ENCODE data around the gene YEATS4.

YEATS4 gene

DNA sequence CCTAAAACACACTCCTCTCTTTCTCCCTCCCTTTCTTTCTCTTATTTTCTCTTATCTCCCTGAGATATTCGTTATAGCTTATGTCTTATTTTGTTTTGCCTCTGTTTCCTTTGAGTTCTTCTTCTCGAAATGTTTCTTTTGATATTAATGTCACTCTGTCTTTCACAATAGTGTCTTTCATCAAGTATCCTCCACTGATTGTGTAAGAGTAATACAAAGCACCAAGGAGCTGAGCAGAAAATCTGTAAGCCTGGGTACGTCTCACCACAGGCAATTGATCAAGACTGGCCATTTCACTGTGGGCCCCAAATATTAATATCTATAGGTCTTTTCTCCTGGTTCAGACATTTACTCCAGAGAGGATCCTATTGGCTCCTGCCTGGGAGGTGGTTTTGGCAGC lies 16.2 kb upstream of the YEATS4 start:
- no peak for DNase-seq

DNA sequence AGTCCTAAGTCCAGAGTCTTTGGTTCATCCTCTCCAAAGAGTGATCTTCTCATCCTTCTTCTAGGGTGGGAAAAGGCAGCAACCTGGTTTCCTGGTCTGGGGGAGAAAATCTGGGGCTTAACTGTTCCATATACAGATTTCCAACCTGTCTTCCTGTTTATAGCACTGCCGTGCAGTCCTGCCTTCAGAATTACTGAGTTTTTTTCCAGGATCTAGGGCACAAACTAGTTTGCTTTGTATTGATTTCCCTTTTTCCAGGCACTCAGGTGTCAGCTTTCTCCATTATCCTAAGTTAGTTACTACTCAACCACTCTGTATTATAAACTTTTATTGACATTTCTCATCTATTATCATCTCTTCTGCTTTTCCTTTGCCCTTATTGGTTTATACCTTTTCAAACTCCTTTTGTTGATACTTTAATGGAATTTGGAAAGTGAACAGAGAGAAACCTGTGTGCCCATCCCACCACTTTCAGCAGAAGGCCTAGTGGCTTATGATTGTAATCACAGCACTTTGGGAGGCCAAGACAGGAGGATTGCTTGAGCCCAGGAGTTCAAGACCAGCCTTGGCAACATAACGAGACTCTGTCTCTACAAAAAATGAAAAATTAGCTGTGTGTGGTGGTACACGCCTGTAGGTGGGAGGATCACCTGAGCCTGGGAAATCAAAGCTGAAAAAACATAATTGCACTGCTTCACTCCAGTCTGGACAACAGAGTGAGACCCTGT lies 15.5 kb upstream of the YEATS4 start:
- no peak for DNase-seq

DNA sequence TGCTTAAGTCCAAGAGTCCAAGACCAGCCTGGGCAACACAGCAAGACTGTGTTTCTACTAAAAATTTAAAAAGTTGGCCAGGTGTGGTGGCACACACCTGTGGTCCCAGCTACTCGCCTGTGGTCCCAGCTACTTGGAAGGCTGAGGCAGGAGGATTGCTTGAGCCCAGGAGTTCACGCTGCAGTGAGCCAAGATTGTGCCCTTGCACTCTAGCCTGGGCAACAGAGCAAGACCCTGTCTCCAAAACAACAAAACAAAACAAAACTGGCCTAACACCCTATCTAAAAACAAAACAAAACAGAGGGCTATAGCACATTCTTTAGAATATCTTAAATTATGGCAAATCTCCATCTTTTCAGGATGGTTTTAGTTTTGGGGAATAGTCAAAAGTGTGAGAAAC lies 14.5 kb upstream of the YEATS4 start:
- no peak for DNase-seq

DNA sequence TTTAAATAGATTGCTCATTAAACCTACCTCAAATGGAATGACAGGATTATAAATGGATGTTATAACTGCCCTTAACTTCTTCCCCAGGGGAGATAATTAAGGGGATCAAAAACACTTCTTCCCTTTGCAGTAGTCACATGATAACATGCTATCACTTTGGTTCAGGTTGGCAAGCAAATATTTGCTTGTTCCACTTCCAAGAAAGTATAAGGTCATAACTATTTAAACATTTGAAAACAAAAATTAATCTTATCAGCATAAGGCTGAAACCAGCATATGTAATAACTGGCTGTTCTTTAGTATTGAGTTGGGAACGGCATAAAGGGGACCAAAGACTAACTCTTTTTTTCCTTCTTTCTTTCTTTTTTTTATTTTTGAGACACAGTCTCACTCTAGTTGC lies 13.8 kb upstream of the YEATS4 start:
- DNase-seq: no peak

DNA sequence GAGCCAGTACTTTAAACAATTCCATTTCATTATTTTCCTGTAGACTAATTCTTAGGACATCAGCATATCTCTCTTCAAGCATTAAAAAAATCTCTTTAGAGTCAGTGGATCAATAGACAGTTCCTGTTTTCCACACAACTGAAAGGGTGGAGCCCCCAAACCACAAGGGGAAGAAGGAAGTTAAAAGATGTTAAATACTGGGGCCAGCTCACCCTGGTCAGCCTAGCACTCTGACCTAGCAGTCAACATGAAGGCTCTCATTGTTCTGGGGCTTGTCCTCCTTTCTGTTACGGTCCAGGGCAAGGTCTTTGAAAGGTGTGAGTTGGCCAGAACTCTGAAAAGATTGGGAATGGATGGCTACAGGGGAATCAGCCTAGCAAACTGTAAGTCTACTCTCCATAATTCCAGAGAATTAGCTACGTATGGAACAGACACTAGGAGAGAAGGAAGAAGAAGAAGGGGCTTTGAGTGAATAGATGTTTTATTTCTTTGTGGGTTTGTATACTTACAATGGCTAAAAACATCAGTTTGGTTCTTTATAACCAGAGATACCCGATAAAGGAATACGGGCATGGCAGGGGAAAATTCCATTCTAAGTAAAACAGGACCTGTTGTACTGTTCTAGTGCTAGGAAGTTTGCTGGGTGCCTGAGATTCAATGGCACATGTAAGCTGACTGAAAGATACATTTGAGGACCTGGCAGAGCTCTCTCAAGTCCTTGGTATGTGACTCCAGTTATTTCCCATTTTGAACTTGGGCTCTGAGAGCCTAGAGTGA lies 11.2 kb upstream of the YEATS4 start, which contains the start of gene LYZ:
Gene LYZ (plus strand): TSS at position 220 of the 777 bp plus-strand sequence. CDS start 28 bp downstream, at position 248.
- DNase-seq: no peak

DNA sequence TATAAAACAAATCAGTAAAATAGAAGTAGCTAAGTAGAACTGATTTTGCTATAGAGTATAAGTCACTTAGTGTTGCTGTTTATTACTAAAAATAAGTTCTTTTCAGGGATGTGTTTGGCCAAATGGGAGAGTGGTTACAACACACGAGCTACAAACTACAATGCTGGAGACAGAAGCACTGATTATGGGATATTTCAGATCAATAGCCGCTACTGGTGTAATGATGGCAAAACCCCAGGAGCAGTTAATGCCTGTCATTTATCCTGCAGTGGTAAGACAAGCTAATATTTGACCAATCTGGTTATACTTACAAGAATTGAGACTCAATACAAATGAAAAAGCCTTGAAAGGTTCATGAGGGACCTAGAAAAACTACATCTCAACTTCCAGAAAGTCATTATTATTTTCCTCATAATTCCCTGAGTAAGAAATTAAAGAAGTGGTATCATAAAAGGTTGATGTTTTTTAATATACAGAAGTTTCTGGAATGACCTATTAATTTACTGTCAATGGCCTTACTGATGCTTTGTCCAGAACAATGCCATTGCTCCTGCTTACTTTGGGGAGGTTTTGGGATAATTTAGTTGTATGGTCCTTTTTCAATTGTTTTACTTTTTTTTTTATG lies 9.4 kb upstream of the YEATS4 start:
- DNase-seq: no peak

DNA sequence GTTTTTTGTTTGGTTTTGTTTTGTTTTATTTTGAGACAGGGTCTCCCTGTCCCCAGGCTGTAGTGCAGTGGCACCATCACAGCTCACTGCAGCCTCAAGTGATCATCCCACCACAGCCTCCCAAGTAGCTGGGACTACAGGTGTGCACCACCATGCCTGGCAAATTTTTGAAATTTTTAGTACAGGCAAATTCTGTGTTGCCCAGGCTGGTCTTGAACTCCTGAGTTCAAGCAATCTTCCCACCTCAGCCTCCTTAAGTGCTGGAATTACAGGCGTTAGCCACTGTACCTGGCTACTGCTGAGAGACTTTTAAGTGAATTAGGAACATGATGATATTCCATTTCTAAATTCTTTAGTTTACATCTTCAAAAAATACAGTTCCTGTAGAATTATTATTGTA lies 8.8 kb upstream of the YEATS4 start:
- DNase-seq: no peak

DNA sequence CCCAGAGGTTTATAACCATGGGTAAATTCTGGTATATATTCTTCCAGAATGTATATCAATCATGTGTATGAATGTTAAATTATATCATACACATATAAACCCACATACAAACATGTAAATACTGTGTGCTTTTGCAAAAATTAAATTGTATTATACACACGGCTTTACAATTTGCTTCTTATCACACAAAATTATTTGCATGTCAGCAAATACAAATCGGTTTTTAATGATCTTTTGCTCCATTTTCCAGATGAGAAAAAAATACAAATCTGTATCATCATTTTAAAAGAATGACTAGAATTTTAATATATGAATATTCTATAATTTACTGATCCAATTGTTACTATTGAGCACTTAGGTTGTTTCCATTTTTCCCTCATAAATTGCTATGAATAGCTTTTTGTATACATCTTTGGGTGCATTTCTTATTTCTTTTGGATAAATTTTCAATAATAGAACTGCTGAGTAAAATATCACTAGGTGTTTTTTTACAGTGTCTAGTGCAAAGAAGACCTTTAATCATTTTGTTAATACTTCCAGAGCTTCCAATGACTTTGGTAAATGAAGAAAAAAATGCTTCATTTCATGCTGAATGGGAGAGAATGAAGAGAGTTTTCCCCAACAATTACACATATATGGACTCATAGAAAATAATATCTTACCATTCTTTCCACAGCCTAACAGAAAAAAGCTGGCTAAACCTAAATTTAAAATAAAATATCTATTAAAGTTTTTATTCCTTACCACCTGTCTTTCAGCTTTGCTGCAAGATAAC lies 7.9 kb upstream of the YEATS4 start:
- DNase-seq: no peak

DNA sequence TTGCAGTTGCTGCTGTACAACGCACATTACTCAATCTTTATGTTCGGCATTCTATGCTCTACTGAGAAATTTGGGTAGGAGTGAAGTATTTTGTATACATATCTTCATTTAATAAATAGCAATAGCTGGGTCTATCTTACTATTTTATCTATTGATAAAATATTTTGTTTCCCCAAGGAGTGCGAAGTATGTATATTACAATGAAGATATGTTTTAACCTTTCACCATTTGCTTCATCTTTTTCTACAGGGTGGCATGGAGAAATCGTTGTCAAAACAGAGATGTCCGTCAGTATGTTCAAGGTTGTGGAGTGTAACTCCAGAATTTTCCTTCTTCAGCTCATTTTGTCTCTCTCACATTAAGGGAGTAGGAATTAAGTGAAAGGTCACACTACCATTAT lies 6.6 kb upstream of the YEATS4 start:
- DNase-seq: no peak

DNA sequence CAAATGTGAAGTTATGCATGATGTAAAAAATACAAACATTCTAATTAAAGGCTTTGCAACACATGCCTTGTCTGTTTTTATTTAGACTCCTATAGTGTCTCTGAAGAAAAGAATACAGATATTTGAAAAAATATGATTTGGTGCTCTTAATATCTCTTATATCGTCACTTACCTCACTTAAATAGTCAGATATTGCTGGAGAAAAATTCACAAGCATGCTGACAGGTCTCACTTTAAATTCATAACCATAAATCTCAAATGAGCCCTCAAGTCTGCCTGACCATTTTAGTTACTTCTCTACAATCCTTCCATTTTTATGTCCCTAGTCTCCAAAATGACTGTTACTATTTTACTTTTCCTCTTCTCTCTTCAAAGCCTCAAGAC lies 5.4 kb upstream of the YEATS4 start:
- DNase-seq: no peak

DNA sequence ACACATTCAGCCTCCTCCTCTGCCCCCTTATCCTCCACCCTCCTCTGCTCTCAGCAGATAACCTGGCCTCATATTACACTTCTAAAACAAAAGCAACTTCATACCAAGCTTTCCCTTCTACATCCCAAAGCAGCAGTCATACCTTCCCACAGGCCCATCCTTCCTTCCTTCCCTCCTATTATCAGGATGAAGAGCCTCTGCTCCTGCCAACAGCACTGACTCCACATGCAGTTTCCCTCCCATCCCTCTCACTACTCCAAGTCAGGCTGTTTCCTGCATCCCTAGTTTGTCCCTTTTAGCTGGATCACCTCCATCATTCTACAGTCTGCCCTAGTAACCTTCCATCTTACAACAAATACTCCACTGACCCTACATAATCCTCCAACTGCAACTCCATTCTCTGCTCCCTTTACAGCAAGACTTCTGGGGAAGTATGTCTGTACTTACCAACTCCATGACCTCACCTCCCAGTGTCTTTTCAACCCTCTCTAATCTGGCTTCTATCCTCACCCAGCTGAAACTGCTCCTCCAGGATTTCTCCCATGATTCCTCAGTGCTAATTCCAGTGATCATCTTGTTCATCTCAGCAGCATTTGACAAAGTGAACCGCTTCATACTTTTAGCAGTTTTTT lies 4.9 kb upstream of the YEATS4 start:
- DNase-seq: no peak

DNA sequence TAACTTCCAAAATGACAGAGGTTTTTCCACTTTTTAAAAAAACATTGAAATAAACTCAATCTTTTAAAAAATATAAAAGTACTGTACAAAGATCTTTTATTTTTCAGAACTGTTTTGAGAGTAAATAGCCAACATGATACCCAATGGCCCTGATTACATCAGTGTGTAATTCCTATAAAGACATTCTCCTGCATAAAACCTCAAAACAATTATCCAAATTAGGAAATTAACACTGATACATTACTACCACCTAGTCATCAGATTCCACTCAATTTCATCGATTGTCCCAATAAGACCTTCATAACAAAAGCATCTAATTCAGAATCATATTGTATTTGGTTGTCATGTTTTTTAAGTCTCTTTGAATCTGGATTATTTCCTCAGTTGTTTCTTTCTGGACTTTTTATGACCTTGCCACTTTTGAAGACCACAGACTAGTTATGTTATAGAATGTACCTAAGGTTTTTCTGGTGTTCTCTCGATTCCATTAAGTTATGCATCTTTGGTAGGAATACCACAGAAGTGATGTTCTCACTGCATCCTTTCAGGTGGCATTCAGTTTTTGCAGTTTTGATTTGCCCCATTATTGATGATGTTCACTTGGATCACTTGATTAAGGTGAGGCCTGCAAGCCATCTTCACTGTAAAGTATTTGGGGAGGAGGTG lies 4.0 kb upstream of the YEATS4 start:
- no peak for DNase-seq

DNA sequence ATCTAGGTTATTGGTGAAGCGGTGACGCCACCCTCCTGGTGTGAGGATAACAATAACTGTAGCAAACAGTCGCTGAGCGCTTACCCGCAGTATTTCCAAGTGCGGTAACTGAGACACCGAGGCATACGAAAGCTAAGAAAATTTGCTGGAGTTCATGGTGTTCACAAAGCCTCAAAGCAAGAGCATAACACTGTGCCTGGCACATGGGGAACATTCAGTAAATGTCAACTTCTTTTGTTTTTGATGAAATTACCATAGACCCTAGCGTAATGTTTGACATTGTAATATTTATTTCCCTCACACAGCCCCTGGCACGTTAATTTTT lies 767 bp downstream of the YEATS4 start:
- DNase-seq: no peak

DNA sequence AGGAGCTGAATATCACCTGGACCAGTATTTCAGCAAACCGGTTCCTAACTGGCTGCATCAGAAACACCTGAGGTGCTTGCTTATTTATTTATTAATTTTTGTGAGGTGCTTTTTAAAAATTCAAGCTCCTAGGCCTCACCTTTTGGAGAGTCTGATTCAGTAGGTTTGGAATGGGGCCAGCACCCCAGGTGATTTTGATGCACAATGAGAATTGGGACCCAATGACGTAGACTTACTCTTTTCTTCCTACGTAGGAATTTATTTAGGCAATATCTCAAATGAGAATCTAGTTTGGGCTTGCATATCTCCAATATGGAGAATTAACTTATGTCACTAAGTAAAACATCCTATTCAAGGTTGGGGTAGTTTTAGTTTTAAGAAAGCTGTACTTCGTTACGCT lies 7.3 kb downstream of the YEATS4 start:
- no peak for DNase-seq

DNA sequence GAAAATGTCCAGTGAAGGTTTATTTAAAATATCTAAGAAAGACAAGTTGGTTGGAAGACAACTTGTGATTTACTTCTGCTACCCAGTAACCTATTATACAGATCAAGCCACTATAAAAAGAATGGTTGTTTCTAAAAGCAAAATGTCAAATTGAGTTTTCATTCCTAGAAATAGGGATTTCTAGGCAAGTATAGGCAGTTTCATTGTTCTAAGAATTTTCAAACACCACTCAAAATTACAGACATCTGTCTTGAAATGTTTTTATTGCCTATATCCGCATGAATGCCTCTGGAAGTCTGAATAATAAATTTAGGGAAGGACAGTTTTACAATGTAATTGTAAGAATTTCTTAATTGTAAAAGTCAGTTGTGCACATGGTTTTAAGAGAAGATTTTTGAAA lies 8.6 kb downstream of the YEATS4 start:
- DNase-seq: no peak

DNA sequence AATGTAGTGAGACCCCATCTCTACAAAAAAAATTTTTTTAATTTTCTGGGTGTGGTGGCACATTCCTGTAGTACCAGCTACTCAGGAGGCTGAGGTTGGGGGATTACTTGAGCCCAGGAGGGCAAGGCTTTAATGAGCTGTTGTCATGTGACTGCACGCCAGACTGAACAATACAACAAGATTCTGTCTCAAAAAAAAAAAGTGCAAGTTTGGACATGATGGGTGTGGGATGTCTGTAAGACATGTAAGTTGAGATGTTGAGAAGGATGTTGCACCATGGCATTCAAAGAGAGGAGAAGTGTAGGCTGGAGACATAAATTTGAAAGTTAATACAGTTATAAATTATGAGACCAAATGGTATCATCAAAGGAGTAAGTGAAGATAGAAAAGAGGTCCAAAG lies 23.5 kb downstream of the YEATS4 start:
- no peak for DNase-seq

DNA sequence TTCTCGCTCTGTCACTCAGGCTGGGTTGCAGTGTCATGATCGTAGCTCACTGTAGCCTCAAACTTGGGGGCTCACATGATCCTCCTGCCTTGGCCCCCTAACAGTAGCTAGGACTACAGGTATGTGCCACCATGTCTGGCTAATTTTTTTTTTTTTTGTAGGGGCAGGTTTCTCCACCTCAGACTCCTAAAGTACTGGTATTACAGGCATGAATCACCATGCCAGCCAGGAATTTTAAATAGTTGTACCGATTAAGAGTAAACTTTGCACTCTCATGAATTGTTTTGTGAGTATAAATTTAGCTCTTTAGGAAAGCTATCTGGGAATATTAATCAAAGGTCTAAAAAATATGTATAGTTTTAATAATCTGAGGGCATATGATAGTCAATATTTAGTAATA lies 25.5 kb downstream of the YEATS4 start:
- DNase-seq: no peak

DNA sequence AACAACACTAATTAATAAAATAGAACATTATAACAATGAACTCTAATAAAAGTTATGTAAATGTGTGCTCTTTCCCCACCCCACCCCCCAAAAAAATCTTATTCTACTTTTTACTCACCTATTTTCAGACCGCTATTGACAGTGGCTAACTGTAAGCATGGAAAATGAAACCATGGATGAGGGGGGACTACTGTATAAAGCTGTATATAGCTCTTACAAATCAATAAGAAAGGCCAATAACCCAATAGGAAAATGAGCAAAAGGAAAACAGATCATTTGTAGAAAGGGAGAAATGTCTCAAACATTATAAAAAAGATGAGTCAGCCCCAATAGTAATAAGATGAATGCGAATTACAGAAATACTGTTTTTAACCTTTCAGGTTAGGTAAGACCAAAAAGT lies 27.4 kb downstream of the YEATS4 start:
- no peak for DNase-seq

DNA sequence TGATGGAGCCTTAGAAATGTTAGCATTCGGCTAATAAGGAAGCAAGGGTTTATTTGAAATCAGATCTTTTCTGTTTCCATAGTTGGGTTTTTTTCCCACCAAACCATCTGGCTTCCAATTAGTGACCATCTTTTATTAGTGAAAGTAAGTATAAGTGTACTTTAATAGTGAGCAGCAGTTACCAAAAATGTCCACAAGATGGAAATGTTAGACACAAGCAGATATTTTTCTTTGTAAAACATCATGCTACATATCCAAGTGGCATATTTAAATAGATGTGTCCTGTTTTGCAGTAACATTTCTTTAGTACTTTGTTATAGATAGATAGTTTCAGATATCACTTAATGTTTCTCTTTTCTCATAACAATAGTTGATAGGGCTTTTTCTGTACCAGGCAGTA lies 28.8 kb downstream of the YEATS4 start:
- no peak for DNase-seq

DNA sequence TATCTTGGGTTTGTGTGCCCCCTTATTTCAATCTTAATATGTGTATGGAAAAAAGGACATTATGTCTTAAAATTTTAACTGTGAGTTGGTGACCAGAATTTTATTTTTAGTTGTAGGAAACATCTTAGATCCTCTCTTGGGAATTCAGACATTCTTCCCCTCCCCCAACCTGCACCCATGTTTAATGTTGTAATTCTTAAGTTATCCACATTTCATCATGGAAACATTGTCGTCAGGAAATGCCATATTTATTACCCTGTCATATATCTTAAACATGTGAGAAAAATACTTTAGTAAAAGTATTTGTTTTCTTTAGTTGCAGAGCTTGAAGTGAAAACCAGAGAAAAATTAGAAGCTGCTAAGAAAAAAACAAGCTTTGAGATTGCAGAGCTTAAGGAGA lies 30.3 kb downstream of the YEATS4 start:
- DNase-seq: no peak

DNA sequence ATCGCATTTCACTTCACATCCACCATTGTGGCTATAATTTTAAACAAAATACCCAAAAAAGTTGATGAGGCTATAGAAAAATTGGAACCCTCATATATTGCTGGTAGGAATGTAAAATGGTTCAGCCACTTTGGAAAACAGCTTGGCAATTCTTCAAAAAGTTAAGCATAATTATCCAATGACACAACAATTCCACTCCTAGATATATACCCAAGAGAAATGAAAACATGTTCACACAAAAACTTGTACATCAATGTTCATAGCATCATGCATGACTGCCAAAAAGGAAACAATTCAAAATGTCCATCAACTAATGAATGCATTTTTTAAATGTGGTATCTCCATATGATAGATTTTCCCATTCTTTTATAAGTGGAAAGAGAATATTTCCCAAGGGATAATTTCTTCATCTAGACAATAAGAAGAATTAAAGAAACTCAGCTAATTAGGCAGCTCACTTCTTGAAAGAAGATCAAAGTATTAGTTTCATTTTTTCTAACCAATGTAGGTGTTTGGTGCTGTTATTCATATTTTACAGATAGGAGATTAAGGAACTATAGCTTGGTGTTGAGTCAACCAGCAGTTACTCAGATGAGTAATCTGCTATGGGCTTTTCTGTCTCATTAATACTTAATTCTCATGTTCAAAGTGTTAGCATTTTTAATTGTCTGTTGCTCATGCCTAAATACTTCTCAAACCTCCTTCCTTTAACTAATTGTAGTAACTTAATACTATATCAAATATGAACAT lies 32.8 kb downstream of the YEATS4 start:
- no peak for DNase-seq

DNA sequence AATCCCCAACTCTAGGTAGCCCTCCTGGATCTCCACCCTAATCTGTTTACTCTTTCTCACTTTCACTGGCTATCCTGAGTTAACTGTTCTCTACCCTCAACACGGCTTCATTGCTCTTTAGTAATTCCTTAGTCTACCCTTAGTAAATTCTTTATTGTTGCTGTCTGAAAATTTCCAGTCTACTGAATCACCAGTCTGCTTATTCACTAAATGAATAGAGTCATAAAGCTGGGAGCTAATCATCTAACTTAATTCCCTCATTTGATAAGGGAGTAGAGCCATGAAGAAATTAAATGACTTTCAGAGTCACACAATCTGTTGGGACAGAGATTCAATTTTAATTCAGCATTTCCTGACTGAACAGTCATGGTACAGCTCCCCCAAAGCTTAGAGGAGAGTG lies 36.5 kb downstream of the YEATS4 start:
- no peak for DNase-seq
